Progenitor cell of endocrine pancreas (in vitro differentiated cells): ENCODE measurements around the gene BCOR. TPM values are rescaled to one million over a fixed set of nuclear protein-coding genes. Genes with fewer than 3 reads are reported as not detected.

ENCODE experiments used
- DNase-seq: peaks from one replicate; pipeline ENCODE4 v3.0.0; 2021; ENCODE audit warnings: low spot score; ENCODE audit not compliant: unreplicated experiment
- H3K27ac Mint-ChIP-seq: 2 replicates; pipeline ENCODE4 v1.8.0; 2021; ENCODE audit warnings: mild to moderate bottlenecking, moderate library complexity, mixed read lengths
- H3K27me3 Mint-ChIP-seq: 2 replicates; pipeline ENCODE4 v1.8.0; 2021; ENCODE audit warnings: mixed read lengths
- H3K36me3 Mint-ChIP-seq: 2 replicates; pipeline ENCODE4 v1.8.0; 2022; ENCODE audit warnings: mixed read lengths; ENCODE audit not compliant: insufficient read depth
- H3K4me1 Mint-ChIP-seq: 2 replicates; pipeline ENCODE4 v1.8.0; 2021; ENCODE audit warnings: low read depth, mixed read lengths
- H3K4me3 Mint-ChIP-seq: 2 replicates; pipeline ENCODE4 v1.8.0; 2021; ENCODE audit warnings: low read depth, mild to moderate bottlenecking, moderate library complexity, mixed read lengths
- H3K9me3 Mint-ChIP-seq: 2 replicates; pipeline ENCODE4 v1.8.0; 2021; ENCODE audit warnings: low read depth, mixed read lengths
- CTCF ChIP-seq: fragments of 200-600 bp; sonication (generic); IDR thresholded peaks from one replicate; pipeline ENCODE4 v1.5.0; 2021; ENCODE audit warnings: antibody characterized with exemption, mild to moderate bottlenecking; ENCODE audit not compliant: unreplicated experiment
- total RNA-seq: library from RNA; stranded (reverse); gene quantifications from 2 replicates; pipeline ENCODE4 v1.2.1, GENCODE V29; 2021

BCOR gene
- total RNA-seq, 1 donor from 2014 or later = 20.5 TPM

- DNase-seq = no peak
- peaks cover 18% of the 10 kb centered on the region for H3K4me1 Mint-ChIP-seq
- no peaks in the 10 kb centered on the region for H3K36me3 Mint-ChIP-seq
- no peak for TF ChIP-seq CTCF
- H3K27me3 Mint-ChIP-seq = peaks cover 47% of the 10 kb centered on the region
- H3K9me3 Mint-ChIP-seq = peaks cover 4% of the 10 kb centered on the region
- no peak overlapping the region for H3K4me3 Mint-ChIP-seq
- H3K27ac Mint-ChIP-seq = no peak overlapping the region
Measured at GRCh38 chrX:40003428-40004245, 94.1 kb downstream of the BCOR start.

- peaks cover 41% of the 10 kb centered on the region for H3K27me3 Mint-ChIP-seq
- H3K36me3 Mint-ChIP-seq = no peaks in the 10 kb centered on the region
- TF ChIP-seq CTCF = no peak
- no peak overlapping the region for H3K4me3 Mint-ChIP-seq
- H3K27ac Mint-ChIP-seq = no peak overlapping the region
- H3K9me3 Mint-ChIP-seq = peaks cover 4% of the 10 kb centered on the region
- DNase-seq = no peak
- peaks cover 18% of the 10 kb centered on the region for H3K4me1 Mint-ChIP-seq
Measured at GRCh38 chrX:40003071-40003427, 94.7 kb downstream of the BCOR start.
